Frontal cortex (tissue), 4 donors: ENCODE data around the gene SLC12A9. TPM values are rescaled to one million over a fixed set of nuclear protein-coding genes. Genes with fewer than 3 reads are reported as not detected.
"Not testable (repeated sequence)": the region's sequence is repeated elsewhere in the genome, so short reads cannot be mapped to it uniquely, and the experiment has no call there.

Experiments
- DNase-seq, 2 donors: peaks; one replicate each; pipeline ENCODE4 v3.0.0; 2012; ENCODE audit warnings: low spot score in 2 of 2
- FAIRE-seq: peaks from 2 replicates; lab custom pipeline; 2012; peaks lifted over from hg19 to GRCh38; lab: Jason Lieb, UNC
- total RNA-seq: library from RNA; depleted of rRNA; stranded (reverse); fragments of >200 nt; gene quantifications from one replicate; pipeline ENCODE4 v1.2.3, GENCODE V29; 2014
- donor health status: control.
- donor health status: control.
- donor health status: control.

The SLC12A9 gene
- total RNA-seq, 1 donor from 2014 or later: 18.3 TPM

DNA sequence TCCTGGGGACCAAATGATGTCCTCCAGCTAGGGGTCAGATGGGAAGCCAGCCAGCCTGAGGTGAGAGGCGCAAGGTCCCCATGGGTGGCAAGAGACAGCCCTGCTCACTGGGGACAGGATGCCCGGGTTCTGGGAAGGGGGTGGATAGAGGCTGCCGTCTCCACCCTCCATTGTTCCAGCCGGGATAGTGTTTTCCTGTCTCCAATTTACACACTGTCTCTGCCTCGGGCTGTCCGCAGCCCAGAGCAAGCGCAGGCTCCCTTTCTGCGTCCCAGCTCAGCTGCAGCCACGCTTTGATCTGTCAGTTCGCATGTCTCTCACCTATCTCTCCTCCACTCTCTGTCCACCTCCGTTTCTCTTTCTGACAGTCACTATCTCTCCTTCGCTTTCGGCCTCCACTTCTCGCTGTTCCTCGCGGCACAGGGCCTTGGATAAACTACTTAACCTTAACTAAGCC is 27.3 kb upstream of the SLC12A9 start:
- DNase-seq: peak in 1 of 2 donors; percentile 18
- FAIRE-seq: no peak

DNA sequence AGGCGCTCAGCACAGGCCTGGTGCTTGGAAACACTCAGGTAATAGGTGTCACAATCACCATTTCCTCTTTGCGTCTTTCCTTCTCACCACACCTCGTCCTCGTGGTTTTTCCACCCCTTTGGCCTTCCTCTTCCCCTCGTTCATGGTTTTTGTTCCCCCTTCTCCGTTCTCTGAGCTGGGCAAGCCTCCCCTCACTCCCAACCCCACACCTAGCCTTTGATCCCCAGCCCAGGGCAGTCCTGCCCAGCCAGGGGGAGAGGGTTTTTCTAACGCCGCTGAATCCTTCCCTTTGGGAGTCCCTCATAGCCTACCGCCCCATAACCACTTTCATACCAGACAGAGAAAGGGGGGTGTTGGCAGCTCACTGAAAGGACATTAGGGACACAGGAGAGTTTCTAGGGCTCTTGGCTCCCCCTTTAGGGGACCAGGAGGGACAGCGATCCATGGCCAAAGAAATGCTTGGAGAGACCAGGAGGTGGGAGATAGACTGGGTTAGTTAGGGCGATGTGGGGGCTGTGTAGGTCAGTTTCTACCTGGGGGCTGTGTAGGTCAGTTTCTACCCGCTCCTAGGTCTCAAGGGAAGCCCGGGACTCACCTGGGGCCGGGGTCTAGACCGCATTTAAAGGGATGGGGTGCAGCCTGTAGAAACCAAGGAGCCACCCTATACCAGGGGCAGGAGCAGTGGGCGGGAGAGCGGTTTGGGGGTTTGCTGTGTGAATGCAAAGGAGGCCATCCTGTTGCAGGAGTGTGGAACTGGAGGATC is 26.6 kb upstream of the SLC12A9 start:
- FAIRE-seq: no peak
- peak in 1 of 2 donors; percentile 17 for DNase-seq

DNA sequence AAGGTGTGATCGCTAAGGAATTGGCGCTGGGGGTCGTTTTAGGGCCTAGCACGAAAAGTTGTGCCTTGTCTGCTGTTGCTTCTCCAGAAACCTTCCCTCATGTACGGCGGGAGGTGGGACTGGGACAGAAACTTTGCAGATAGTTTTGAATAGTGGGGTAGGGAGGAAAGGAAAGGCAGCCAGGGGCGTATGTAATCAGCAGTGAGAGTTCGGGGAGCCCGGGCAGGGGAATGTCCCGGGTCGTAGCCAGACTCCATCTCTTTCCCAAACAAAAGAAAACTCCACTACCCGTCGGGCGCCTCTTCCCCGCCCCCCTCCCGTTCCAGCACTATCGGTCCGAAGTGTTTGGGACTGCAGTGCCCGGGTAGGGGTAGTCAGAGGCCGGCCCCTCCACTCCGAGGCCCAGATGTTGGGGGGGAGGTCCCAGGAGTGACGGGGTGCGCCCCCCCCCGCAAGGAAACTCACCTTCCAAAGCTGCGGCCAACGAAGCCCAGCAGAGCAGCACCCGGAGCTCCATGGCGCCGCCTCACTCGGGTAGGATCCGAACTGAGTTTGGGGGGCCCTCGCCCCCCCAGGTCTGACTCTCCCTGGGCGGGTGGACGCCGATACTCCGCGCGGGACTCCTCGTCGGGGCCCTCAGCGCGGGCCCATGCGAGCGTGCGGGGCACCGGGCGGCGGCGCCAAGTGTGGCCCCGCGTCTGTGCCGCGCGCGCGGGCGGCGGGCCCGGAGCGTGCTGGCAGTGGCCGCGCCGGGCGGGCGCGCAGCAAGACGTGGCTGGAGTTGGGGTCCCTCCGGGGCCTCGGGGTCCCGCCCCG is 25.8 kb upstream of the SLC12A9 start:
- no peak for FAIRE-seq
- DNase-seq: peak in 1 of 2 donors; percentile 22

DNA sequence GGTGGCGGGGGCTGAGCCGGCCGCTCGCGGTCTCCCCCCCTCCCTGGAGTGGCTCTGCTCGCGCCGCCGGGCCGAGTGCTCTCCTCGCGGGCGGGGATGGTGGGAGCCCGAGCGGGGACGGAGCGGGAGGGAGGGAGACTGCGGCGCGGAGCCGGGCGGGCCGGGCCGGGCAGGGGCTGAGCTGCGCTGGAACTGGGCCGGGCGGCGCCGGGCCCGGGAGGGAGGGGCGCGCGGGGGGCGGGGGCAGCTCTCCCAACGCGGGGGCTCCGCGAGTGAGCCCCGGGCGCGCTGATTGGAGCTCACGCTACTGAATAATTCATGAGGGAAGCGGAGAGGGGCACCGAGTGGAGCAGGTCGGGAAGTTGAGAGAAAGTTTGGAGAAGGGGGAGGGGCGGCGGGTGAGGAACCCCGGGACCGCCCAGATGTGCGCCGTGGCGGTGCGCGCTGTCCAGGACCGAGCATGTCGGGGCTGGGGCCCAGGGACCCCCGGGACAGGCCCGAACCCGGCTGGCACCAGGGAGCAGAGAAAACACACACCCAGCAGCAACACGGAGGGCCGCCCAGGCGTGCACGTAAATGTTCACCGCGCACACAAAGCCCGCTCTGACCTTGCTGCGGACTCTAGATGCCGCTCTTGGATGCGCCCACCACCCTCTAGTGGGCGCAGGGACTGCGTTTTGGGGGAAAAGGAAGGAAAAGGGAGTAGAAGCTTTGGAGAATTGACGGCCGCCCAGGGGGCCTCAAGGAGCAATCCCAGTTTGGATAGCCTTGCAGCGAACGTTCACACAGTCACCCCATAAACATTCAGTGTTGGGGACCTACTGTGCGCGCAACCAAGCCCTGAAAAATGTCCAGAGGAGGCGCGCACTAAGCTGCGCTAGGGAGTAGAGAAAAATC is 24.9 kb upstream of the SLC12A9 start, which contains the start of gene EPHB4:
Gene EPHB4 (minus strand): TSS at position 194 of the 897 bp plus-strand sequence. CDS start 493 bp downstream, outside the sequence.
- FAIRE-seq (no peak), DNase-seq (peak; percentile 33 to 52)

DNA sequence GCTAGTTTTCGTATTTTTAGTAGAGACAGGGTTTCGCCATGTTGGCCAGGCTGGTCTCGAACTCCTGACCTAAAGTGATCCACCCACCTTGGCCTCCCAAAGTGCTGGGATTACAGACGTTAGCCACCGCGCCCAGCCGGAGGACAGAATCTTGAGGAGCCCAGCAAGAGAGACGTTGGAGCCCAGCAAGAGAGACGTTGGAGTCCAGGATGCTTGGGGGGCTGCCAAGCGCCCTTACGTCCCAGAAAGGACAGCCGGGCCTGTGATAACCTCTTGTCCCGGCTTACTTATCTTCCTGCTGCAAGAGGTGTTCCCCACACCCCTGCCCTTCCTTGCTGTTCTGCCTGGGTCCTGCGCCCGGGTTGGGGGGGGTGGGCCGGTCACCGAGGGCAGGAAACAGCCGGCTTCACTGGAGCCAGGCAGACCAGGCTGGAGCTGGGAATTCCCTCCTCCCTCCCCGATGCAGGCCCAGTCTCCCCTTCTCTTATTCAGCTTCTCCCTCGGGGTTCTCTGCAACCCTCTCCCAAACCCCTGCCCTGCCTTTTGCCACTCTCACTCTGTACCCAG is 23.3 kb upstream of the SLC12A9 start:
- no peak for DNase-seq
- no peak for FAIRE-seq

DNA sequence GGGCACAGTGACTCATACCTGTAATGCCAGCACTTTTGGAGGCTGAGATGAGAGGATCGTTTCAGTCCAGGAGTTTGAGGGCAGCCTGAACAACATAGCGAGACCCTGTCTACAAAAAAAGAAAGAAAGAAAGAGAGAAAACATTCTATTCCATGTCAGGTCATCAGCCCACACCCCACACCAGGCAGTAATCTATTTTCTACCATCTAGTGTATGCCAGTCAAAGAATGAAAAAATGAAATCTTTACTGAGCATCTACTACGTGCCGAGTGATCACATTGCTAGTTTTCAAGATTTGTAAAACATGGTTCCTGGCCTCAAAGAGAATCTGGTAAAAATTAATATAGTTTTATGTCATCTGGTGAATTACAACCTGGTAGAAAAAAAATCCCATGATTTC is 22.1 kb upstream of the SLC12A9 start:
- no peak for FAIRE-seq

DNA sequence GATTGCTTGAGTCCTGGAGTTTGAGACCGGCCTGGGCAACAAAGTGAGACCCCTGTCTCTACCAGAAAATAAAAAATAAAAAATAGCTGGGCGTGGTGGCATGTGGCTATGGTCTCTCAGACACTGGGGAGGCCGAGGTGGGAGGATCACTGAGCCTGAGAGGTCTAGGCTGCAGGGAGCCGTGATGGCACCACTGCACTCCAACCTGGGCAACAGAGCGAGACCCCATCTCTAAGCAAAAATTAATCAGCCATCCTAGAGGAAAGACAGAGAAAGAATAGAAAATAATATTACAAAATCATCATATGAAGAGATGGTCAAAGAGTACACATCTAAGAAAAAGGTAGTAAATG is 20.3 kb upstream of the SLC12A9 start:
- DNase-seq: peak in 1 of 2 donors; percentile 1
- no peak for FAIRE-seq

More for the DNA sequence above, 22.1 kb upstream of the SLC12A9 start:
- peak in 1 of 2 donors; percentile 1 for DNase-seq

DNA sequence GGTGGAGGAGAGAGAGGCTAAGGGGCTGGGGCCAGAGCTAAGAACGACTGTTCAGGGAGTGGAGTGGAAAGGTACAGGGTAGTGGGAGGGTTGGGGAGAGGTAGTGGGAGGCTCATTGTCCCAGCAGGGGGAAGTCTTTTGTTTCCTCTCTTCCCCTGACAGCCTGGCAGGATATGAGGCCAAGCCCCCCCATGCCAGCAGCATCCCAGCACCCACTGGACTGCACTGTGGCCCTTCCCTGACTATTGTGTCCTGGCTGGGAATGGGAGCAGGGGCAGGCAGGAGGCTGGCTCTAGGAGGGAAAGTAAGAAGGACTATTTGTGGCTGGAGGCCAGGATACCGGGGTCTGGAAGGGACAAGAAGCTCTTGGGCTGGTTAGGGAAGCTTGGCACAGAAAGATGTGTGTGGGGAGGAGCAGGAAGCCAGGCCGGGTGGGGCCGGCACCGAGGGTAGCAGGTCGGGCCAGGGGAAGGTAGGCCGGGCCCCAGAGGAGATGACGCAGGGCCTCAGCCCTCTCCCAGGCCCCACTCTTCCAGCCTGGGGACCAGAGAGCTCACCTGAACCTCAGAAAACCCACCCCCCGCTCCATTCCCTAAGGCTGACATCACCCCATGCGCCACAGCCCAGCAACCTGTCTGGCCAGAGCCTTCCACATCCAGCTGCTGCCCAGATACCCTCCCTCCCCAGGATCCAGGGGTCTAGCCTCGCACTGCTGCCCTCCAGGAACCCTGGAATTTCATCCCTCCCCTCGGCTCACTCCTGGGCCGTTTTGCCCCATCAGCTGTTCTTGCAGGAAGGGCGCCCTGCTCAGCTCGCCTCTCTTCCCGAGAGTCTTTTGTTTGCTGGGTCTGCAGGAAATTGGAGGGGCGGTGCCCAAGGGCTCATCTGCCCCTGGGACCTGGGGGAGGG is 16.4 kb upstream of the SLC12A9 start:
- DNase-seq: peak in 1 of 2 donors; percentile 23
- no peak for FAIRE-seq

DNA sequence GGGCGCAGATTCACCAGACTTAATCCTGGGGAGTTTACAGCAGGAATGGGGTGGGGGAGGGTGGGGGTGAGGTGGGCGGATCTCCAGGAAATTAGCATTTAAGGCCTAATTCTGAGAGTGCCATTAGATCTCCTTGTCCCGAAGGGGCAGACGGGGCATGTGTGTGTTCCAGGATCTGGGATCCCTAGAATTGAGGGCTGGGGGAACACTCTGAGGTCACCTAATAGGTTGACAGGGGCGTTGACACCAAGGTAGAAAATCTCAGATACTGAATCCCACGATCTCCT is 15.8 kb upstream of the SLC12A9 start:
- DNase-seq (peak in 1 of 2 donors; percentile 38), FAIRE-seq (no peak)

DNA sequence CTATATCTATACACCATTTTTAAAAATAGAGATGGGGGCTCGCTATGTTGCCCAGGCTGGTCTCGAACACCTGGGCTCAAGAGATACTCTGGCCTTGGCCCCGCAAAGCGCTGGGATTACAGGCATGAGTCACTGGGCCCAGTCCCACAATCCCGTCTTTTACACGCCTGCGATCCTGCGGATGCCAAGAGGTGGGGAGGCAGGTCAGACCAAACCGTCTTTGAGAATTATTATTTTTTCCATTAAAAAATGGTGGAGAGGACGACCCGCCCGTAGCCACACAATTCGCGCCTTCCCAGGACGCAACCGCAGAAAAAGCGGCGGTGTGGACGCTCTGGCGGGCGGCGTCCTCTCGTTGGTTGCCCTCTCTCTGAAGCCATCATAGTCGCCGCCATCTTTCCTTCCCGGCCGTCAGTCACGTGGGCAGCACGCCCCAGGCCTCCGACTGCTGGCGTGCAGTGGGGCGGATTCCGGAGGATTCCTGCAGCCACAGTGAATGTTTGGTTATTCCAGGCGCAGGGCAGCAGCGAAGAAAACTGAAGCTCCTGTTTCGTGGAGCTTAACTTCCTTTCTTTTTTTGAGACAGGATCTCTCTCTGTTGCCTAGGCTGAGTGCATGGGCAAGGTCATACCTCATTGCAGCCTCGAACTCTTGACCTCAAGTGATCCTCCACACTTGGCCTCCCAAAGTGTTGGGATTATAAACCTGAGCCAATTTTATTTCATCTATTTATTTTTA is 15.2 kb upstream of the SLC12A9 start:
- FAIRE-seq: no peak
- DNase-seq: peak; percentile 86 to 90

DNA sequence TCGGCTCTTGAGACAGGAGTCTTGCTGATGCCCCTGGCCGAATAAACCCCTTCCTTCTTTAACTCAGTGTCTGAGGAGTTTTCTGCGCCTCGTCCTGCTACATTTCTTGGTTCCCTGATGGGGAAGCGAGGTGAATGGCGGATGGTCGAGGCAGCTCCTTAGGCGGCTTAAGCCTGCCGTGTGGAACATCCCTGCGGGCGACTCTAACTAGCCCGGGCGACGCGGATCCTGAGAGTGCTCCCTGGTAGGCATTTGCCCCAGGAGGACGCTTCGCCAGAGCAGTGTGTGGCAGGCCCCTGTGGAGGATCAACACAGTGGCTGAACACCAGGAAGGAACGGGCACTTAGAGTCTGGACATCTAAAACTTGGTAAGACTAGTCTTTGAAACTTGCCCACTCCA is 13.2 kb upstream of the SLC12A9 start:
- DNase-seq (no peak), FAIRE-seq (no peak)

DNA sequence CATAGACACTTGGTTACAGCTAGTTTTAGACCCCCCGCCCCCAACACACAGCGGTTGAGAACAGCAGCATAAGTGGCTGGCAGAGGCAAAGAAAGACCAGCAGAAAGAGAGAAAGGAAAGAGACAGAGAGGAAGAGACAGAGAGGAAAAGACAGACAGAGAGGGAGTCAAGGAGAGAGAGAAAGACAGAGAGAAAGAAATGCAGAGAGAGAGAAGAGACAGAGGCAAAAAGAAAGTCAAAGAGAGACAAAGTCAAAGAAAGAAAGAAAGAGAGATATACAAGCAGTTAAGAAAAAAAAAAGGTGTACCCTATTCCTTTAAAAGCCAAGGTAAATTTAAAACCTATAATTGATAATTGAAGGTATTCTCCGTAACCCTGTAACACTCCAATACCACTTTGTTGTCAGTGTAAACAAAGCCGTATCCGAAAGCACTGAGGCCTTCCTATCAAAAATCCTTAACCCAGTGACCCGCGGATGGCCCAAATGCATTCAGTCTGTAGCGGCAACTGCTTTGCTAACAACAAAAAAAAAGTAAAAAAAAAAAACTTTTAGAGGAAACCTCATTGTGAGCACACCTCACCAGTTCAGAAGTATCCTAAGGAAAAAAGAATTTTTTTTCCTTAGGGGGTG is 11.9 kb upstream of the SLC12A9 start:
- no peak for FAIRE-seq
- DNase-seq: no peak

DNA sequence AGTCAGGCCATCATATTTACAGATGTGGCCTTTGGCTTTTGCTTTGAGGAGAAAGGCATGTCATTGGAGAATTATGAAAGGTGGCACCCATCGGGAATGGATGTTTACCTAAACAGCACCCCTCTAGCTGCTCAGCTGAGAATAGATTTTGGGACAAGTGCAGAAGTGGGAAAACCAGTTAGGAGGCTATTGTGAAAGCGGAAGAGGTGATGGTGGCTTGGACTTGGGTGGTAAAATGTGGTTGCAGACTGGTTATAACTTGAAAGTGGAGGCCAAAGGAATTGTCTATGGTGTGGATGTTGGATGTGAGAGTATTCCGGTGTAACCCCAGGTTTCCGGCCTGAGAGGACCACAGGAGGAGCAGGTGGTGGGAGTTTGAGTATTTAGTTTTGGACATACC is 5.2 kb upstream of the SLC12A9 start:
- DNase-seq (no peak), FAIRE-seq (no peak)

DNA sequence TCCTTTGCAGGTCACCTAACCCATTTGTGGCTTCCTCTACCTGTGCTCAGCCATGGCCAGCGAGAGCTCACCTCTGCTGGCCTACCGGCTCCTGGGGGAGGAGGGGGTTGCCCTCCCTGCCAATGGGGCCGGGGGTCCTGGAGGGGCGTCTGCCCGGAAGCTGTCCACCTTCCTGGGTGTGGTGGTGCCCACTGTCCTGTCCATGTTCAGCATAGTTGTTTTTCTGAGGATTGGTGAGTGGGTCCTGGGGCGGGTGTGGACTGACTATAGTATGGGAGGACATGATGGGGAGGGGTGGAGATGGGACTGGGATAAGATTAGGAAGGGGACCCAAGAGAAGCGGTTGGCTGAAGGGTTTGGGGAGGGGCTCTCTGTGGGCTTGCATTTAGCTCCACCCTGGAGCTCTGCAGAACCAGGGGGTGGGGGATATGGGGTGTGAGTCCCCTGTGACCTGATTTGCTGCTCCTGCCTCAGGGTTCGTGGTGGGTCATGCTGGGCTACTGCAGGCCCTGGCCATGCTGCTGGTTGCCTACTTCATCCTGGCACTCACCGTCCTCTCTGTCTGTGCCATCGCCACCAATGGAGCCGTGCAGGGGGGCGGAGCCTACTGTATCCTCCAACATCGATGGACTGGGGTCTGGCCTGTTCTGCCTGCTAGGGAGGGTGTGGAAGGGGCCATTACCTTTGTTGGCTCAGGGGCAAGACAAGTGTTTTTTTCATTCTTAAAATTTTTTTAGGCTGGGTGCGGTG is 1.8 kb downstream of the SLC12A9 start:
- FAIRE-seq: no peak
- DNase-seq: peak in 1 of 2 donors; percentile 14

DNA sequence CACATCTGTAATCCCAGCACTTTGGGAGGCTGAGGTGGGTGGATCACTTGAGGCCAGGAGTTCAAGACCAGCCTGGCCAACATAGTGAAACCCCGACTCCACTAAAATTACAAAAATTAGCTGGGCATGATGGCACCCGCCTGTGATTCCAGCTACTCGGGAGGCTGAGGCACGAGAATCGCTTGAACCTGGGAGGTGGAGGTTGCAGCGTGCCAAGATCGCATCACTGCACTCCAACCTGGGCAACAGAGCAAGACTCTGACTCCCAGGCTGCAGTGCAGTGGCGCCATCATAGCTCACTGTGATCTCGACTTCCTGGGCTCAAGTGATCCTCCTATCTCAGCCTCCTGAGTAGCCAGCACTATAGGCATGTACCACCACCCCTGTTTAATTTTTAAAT is 2.4 kb downstream of the SLC12A9 start:
- not testable (repeated sequence) for FAIRE-seq, DNase-seq

DNA sequence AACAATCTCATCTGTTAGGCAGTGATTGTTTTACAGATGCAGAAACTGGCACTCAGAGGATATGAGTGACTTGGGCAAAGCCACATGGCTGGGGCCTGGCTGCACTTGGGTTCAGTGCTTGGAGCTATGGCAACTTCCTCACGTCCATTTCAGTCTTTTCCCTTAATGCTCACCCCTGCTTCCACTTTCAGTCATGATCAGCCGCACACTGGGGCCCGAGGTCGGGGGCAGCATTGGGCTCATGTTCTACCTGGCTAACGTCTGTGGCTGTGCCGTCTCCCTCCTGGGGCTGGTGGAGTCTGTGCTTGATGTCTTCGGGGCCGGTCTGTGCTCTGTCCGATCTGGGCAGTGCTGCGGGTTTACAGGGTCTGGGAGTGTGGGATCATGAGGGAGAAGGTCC is 3.0 kb downstream of the SLC12A9 start:
- no peak for FAIRE-seq
- peak in 1 of 2 donors; percentile 1 for DNase-seq

DNA sequence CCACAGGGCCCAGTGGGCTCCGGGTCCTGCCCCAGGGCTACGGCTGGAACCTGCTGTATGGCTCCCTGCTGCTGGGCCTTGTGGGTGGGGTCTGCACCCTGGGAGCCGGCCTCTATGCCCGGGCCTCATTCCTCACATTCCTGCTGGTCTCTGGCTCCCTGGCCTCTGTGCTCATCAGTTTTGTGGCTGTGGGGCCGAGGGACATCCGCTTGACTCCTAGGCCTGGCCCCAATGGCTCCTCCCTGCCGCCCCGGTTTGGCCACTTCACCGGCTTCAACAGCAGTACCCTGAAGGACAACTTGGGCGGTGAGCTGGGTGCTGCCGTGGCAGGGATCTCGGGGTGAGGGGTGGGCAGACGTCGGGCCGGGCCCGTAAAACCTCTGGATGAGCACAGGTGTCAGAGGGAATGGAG is 4.4 kb downstream of the SLC12A9 start:
- DNase-seq: peak in 1 of 2 donors; percentile 1
- no peak for FAIRE-seq
